Heart right ventricle (tissue), 16 donors: ENCODE data around the gene NPTXR. TPM values are rescaled to one million over a fixed set of nuclear protein-coding genes. Genes with fewer than 3 reads are reported as not detected.

Experiments
- ATAC-seq, 8 donors: fragments of 200-7000 bp; cut with Tn5 transposase; one replicate each; pipeline ENCODE4 v1.9.1; 2020; ENCODE audit warnings: mild to moderate bottlenecking in 8 of 8, moderate library complexity in 8 of 8, moderate number of reproducible peaks in 1 of 8
- DNase-seq, 2 donors: peaks; one replicate each; pipeline ENCODE4 v3.0.0-alpha.2; 2020
- H3K27ac ChIP-seq, 10 donors: fragments of 200-600 bp; sonication (generic) in 2 of 10; one replicate each; pipeline versions ENCODE4 v1.5.0 to v1.8.0; 2020 to 2022; ENCODE audit warnings: mild to moderate bottlenecking in 3 of 10
- H3K27me3 ChIP-seq, 7 donors: fragments of 200-600 bp; one replicate each; pipeline ENCODE4 v1.8.0; 2021 to 2022; ENCODE audit warnings: mild to moderate bottlenecking in 2 of 7
- H3K36me3 ChIP-seq, 9 donors: fragments of 200-600 bp; sonication (generic) in 1 of 9; one replicate each; pipeline versions ENCODE4 v1.5.0 to v1.8.0; 2020 to 2022; ENCODE audit warnings: mild to moderate bottlenecking in 2 of 9
- H3K4me1 ChIP-seq, 9 donors: fragments of 200-600 bp; sonication (generic) in 1 of 9; one replicate each; pipeline versions ENCODE4 v1.5.0 to v1.8.0; 2020 to 2022; ENCODE audit warnings: mild to moderate bottlenecking in 4 of 9
- H3K4me3 ChIP-seq, 10 donors: fragments of 200-600 bp; sonication (generic) in 2 of 10; one replicate each; pipeline versions ENCODE4 v1.5.0 to v1.8.0; 2020 to 2022; ENCODE audit warnings: mild to moderate bottlenecking in 7 of 10, moderate library complexity in 2 of 10
- H3K9me3 ChIP-seq, 11 donors: fragments of 200-600 bp in 10 of 11; sonication (generic) in 2 of 11; one replicate each; pipeline versions ENCODE4 v1.5.0 to v1.8.0; 2013 to 2022; ENCODE audit warnings: mild to moderate bottlenecking in 2 of 11, control low read depth in 1 of 11, moderate library complexity in 1 of 11
- CTCF ChIP-seq, 9 donors: fragments of 200-600 bp; sonication (generic) in 2 of 9; IDR thresholded peaks; one replicate each; pipeline versions ENCODE4 v1.5.0 to v1.8.0; 2021 to 2022; ENCODE audit warnings: antibody characterized with exemption in 9 of 9, mild to moderate bottlenecking in 5 of 9, moderate library complexity in 1 of 9
- WGBS, 2 donors: extraction: QIAGEN DNeasy Blood & Tissue Kit; methylation state at CpG; one replicate each; pipeline ENCODE4 v1.1.7; 2013; ENCODE audit warnings: inconsistent platforms in 1 of 2; 5-methylcytosine and 5-hydroxymethylcytosine counted together
- intact Hi-C, 10 donors: fragments of 100-400 bp; cut with DNase I; formaldehyde crosslinking; loops; one replicate each; pipeline versions ENCODE4 v1.11.1 to v1.14.2; 2022
- polyA plus RNA-seq, 2 donors: library from polyadenylated mRNA; stranded (reverse); fragments of 200-250 nt; gene quantifications; one replicate each; pipeline ENCODE4 v1.2.3, GENCODE V29; 2013
- total RNA-seq, 10 donors: library from RNA; stranded (reverse); fragmentation: NEBNext Ultra II Directional in 3 of 10; extraction: Animal tissue kit (Norgen Biotek cat#: 25700) in 3 of 10; gene quantifications; one replicate each; pipeline versions ENCODE4 v1.2.1 to v1.2.4, GENCODE V29; 2021 to 2023
- donor health status: Arrhythmogenic right ventricular cardiomyopathy.
- donor health status: ischemic (EF 13 %, LVEDD 7.1; RV severe dilation, severe dysfunction).
- donor health status: healthy with polysubstance abuse.
- donor health status: DM: no; HTN: yes; CAD: no.
- donor health status: DM: no; HTN: no; CAD: no.
- donor health status: ischemic (EF 25% LVEDD 6.9; RV normal size, moderate dysfunction).
- donor health status: ischemic (EF 25% LVEDD 5.7; RV mildly dilated, moderate dysfunction).
- donor health status: healthy.
- donor health status: DM: yes; HTN: yes; CAD: no.
- donor health status: Ischemic cardiomyopathy.
- donor health status: ischemic (EF 35%, LVEDD 5.7; RV mildly dilated, moderate dysfunction).
- donor health status: nonischemic (EF 11% LVEDD 7.7; RV severe dilation, severe dysfunction).
- donor health status: DM: yes; HTN: yes; CAD: no.
- donor health status: PGD.
- donor health status: ischemic (EF 29% LVEDD 5.4; RV normal size, mild dysfunction).
- donor health status: nonischemic (EF 23%, LVEDD 6.1; RV moderate dilation, normal function).

Gene NPTXR
- total and polyA plus RNA-seq, 12 donors, result 8.6 to 32.9 (median 21.4) TPM

DNA sequence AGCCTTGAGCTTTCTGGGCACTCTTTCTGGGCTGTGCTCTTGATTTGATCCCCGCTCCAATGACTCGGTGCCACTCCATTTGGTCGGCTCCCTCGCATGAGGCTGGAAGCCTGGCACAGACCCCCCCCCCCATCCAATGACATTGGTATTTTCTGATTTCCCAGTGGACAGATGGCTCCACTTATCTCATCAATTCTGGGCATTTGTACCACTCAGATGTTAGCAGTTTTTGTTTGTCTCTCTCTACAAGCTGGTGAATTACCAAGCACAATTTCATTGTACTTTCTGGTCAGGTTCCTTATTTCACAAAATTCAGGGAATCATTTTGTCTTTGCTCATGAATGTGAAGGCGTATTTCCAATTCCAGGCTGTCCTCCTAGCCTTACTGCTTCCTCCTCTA is 59.0 kb downstream of the NPTXR start:
- TF ChIP-seq CTCF (IDR thresholded peaks at IDR 0.05), result no peak
- Histone ChIP-seq H3K36me3 (peaks cover 0 to 40% (median 10%) of the 10 kb centered on the region in 9 donors), H3K9me3 (no peaks in the 10 kb centered on the region), H3K27me3 (no peaks in the 10 kb centered on the region), H3K4me3 (no peak overlapping the region), H3K27ac (peak overlapping the region; percentile 68 to 92 (median 83)), H3K4me1 (peaks cover 30 to 94% (median 72%) of the 10 kb centered on the region in 9 donors)
- DNase-seq (no peak), ATAC-seq (no peak)
- intact Hi-C loops, result loop anchor here in 2 of 10 donors (5.0 to 10.0 kb wide), 2 partner anchors 57 to 530 kb away; partner anchors contain the start of genes NPTXR (in 2 of the 2) and RPL3 (in 1 of the 2)
- 87 to 93% methylated on average over 5 of the region's 5 CpGs for WGBS, 2 donors

- no peaks in the 10 kb centered on the region for H3K27me3 ChIP-seq
- ATAC-seq (no peak), DNase-seq (no peak)
- H3K4me1 ChIP-seq, result peaks cover 28 to 88% (median 67%) of the 10 kb centered on the region in 9 donors
- WGBS, 2 donors, result 86 to 91% methylated on average over 15 of the region's 15 CpGs
- H3K4me3 ChIP-seq, result no peak overlapping the region
- TF ChIP-seq CTCF (IDR thresholded peaks at IDR 0.05), result no peak
- H3K9me3 ChIP-seq, result no peaks in the 10 kb centered on the region
- H3K36me3 ChIP-seq, result peaks cover 0 to 41% (median 12%) of the 10 kb centered on the region in 9 donors
- H3K27ac ChIP-seq, result peak overlapping the region in 7 of 10 donors; percentile 33 to 92 (median 84)
- intact Hi-C loops, result loop anchor here in 1 of 10 donors (5.0 to 10.0 kb wide), 2 partner anchors 58 to 531 kb away; partner anchors contain the start of genes NPTXR and RPL3
Measured at GRCh38 chr22:38784035-38784434, 59.8 kb downstream of the NPTXR start.

DNA sequence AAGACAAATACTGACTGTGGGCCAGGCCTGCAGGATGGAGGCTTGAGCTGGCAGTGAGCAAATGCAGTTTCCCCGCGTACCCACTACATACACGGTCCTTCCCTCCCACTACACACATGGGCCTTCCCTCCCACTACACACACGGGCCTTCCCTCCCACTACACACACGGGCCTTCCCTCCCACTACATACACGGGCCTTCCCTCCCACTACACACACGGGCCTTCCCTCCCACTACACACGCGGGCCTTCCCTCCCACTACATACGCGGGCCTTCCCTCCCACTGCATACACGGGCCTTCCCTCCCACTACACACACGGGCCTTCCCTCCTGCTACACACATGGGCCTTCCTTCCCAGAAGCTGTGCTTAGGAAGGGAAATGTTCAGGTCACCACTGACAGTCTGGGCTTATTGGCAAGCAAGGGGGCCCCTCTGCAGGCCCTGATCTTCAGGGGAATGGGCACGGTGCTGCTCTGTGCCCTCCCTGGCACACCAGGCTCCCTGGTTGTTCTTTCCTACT is 60.7 kb downstream of the NPTXR start:
- intact Hi-C loops, result loop anchor here in 1 of 10 donors (5.0 to 10.0 kb wide), 2 partner anchors 59 to 532 kb away; partner anchors contain the start of genes NPTXR and RPL3
- no peak for TF ChIP-seq CTCF (IDR thresholded peaks at IDR 0.05)
- Histone ChIP-seq H3K4me3 (no peak overlapping the region), H3K27ac (peak overlapping the region in 7 of 10 donors; percentile 53 to 92 (median 84)), H3K9me3 (no peaks in the 10 kb centered on the region), H3K36me3 (peaks cover 0 to 50% (median 12%) of the 10 kb centered on the region in 9 donors), H3K27me3 (no peaks in the 10 kb centered on the region), H3K4me1 (peaks cover 21 to 80% (median 59%) of the 10 kb centered on the region in 9 donors)
- DNase-seq (no peak), ATAC-seq (no peak)
- WGBS, 2 donors, result 56 to 60% methylated on average over 14 of the region's 14 CpGs

DNA sequence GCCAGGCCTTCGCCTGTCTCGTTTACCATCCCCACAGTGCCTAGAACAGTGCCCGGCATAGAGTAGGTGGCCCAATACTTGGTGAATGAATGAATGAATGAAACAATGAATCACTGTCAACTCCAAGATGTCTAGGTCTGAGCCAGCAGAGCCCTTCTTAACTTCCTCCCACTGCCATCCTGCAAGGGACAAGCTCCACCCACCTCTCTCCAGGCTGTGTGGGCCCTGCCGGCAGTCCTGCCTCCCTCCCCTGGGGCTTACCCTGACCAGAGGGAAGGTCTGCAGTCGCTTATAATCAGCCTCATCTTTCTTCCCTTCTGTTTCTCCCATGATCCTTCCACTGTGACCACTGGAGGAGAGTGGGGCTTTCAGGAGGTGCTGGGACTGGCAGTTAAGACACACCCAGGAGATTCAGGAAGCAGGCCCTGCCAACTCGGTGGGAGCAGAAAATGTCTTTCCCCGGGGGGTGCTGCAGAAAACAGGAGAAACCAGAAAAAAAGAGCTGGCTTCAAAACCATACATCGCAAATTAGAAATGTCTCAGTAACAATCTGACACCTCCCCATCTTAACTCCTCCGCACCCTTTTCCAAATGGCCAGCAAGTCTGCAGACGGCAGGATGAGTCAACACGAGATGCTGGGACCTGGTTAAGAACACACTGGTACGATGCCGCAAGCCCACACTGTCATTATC is 61.3 kb downstream of the NPTXR start:
- ATAC-seq (no peak), DNase-seq (no peak)

More for the DNA sequence above, 61.3 kb downstream of the NPTXR start:
- intact Hi-C loops, result loop anchor here in 1 of 10 donors (5.0 to 10.0 kb wide), 2 partner anchors 60 to 532 kb away; partner anchors contain the start of genes NPTXR and RPL3
- H3K4me1 ChIP-seq, result peaks cover 15 to 74% (median 53%) of the 10 kb centered on the region in 9 donors
- no peak for TF ChIP-seq CTCF (IDR thresholded peaks at IDR 0.05)
- no peaks in the 10 kb centered on the region for H3K9me3 ChIP-seq
- no peak overlapping the region for H3K4me3 ChIP-seq
- H3K36me3 ChIP-seq, result peaks cover 0 to 55% (median 12%) of the 10 kb centered on the region in 9 donors
- H3K27ac ChIP-seq, result peak overlapping the region in 8 of 10 donors; percentile 37 to 89 (median 78)
- no peaks in the 10 kb centered on the region for H3K27me3 ChIP-seq
- 59 to 60% methylated on average over 13 of the region's 13 CpGs for WGBS, 2 donors
